ENCODE measurements around the gene GIT2.

GIT2 gene

DNA sequence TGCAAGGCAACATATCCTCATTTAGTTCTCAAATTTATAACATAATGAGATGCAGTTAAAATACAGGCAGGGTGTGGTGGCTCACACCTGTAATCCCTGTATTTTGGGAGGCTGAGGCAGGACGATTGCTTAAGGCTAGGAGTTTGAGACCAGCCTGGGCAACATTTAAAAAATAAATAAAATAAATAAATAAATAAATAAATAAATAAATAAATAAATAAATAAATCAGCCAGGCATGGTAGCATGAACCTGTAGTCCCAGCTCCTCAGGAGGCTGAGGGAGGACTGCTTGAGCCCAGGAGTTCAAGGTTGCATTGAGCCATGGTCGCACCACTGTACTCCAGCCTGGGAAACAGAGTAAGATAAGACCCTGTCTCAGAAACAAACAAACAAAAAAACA, 56.7 kb downstream of the GIT2 start (continued):
- TF ChIP-seq, protein P1, sequence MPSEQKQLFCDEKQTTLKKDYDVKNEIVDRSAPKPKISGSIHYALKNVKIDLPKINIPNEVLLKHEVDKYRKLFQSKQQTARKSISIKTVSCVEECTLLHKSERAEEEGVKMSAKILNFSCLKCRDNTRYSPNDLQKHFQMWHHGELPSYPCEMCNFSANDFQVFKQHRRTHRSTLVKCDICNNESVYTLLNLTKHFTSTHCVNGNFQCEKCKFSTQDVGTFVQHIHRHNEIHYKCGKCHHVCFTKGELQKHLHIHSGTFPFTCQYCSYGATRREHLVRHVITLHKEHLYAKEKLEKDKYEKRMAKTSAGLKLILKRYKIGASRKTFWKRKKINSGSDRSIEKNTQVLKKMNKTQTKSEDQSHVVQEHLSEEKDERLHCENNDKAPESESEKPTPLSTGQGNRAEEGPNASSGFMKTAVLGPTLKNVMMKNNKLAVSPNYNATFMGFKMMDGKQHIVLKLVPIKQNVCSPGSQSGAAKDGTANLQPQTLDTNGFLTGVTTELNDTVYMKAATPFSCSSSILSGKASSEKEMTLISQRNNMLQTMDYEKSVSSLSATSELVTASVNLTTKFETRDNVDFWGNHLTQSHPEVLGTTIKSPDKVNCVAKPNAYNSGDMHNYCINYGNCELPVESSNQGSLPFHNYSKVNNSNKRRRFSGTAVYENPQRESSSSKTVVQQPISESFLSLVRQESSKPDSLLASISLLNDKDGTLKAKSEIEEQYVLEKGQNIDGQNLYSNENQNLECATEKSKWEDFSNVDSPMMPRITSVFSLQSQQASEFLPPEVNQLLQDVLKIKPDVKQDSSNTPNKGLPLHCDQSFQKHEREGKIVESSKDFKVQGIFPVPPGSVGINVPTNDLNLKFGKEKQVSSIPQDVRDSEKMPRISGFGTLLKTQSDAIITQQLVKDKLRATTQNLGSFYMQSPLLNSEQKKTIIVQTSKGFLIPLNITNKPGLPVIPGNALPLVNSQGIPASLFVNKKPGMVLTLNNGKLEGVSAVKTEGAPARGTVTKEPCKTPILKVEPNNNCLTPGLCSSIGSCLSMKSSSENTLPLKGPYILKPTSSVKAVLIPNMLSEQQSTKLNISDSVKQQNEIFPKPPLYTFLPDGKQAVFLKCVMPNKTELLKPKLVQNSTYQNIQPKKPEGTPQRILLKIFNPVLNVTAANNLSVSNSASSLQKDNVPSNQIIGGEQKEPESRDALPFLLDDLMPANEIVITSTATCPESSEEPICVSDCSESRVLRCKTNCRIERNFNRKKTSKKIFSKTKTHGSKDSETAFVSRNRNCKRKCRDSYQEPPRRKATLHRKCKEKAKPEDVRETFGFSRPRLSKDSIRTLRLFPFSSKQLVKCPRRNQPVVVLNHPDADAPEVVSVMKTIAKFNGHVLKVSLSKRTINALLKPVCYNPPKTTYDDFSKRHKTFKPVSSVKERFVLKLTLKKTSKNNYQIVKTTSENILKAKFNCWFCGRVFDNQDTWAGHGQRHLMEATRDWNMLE (tag by site-specific recombination; conservative IDR thresholded peaks at IDR 0.05; ENCODE audit: low read depth) = peak; percentile 97
- no peak; the same call in 1 of the 2 replicates for TF ChIP-seq TSHZ1 (tag by site-specific recombination; IDR thresholded peaks at IDR 0.05; ENCODE audit: borderline replicate concordance)
- TF ChIP-seq ZNF114 (tag by site-specific recombination; IDR thresholded peaks at IDR 0.05) = no peak
- no peak for TF ChIP-seq KLF16 (tag by site-specific recombination; IDR thresholded peaks at IDR 0.05)
- TF ChIP-seq SCRT1 (tag by site-specific recombination; IDR thresholded peaks at IDR 0.05; ENCODE audit: borderline replicate concordance) = no peak
- TF ChIP-seq ZNF223 (tag by site-specific recombination; IDR thresholded peaks at IDR 0.05) = peak; percentile 31; the same call in 1 of the 2 replicates
- TF ChIP-seq WT1 (tag by site-specific recombination; IDR thresholded peaks at IDR 0.05) = 0 out of 2 replicates have a peak, but pooled peaks have one; percentile 14
- TF ChIP-seq ZNF510 (tag by site-specific recombination; IDR thresholded peaks at IDR 0.05; ENCODE audit: insufficient replicate concordance) = peak; percentile 91
- TF ChIP-seq INSM2 (tag by site-specific recombination; IDR thresholded peaks at IDR 0.05) = no peak
- TF ChIP-seq HOXC10 (CRISPR knock-in tag; IDR thresholded peaks at IDR 0.05) = no peak
- peak; percentile 68 for TF ChIP-seq ZNF529 (tag by site-specific recombination; IDR thresholded peaks at IDR 0.05; ENCODE audit: insufficient replicate concordance)
- TF ChIP-seq ZXDB (tag by site-specific recombination; IDR thresholded peaks at IDR 0.05) = peak; percentile 84
- no peak for TF ChIP-seq ZNF621 (tag by site-specific recombination; IDR thresholded peaks at IDR 0.05)
- TF ChIP-seq ZBTB48 (tag by site-specific recombination; IDR thresholded peaks at IDR 0.05) = no peak
- TF ChIP-seq MEIS1 (CRISPR knock-in tag; IDR thresholded peaks at IDR 0.05; ENCODE audit: borderline replicate concordance) = no peak
- TF ChIP-seq ZNF366 (tag by site-specific recombination; conservative IDR thresholded peaks at IDR 0.05) = no peak
- 0 out of 2 replicates have a peak, but pooled peaks have one; percentile 25 for TF ChIP-seq ZBTB1 (tag by site-specific recombination; IDR thresholded peaks at IDR 0.05)
- TF ChIP-seq ZNF19 (tag by site-specific recombination; IDR thresholded peaks at IDR 0.05; ENCODE audit: low read depth) = 0 out of 2 replicates have a peak, but pooled peaks have one; percentile 24
- no peak for TF ChIP-seq ZNF302 (tag by site-specific recombination; IDR thresholded peaks at IDR 0.05; ENCODE audit: low read depth)
- TF ChIP-seq ZNF843 (tag by site-specific recombination; IDR thresholded peaks at IDR 0.05) = no peak
- TF ChIP-seq SP3 (tag by site-specific recombination; IDR thresholded peaks at IDR 0.05) = peak; percentile 35; the same call in 1 of the 2 replicates
- peak; percentile 69; the same call in 1 of the 2 replicates for TF ChIP-seq ZNF560 (tag by site-specific recombination; IDR thresholded peaks at IDR 0.05; ENCODE audit: borderline replicate concordance)
- peak; percentile 64; the same call in 1 of the 2 replicates for TF ChIP-seq ZFP37 (tag by site-specific recombination; IDR thresholded peaks at IDR 0.05)
- TF ChIP-seq, protein P2, sequence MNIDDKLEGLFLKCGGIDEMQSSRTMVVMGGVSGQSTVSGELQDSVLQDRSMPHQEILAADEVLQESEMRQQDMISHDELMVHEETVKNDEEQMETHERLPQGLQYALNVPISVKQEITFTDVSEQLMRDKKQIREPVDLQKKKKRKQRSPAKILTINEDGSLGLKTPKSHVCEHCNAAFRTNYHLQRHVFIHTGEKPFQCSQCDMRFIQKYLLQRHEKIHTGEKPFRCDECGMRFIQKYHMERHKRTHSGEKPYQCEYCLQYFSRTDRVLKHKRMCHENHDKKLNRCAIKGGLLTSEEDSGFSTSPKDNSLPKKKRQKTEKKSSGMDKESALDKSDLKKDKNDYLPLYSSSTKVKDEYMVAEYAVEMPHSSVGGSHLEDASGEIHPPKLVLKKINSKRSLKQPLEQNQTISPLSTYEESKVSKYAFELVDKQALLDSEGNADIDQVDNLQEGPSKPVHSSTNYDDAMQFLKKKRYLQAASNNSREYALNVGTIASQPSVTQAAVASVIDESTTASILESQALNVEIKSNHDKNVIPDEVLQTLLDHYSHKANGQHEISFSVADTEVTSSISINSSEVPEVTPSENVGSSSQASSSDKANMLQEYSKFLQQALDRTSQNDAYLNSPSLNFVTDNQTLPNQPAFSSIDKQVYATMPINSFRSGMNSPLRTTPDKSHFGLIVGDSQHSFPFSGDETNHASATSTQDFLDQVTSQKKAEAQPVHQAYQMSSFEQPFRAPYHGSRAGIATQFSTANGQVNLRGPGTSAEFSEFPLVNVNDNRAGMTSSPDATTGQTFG (tag by site-specific recombination; IDR thresholded peaks at IDR 0.05; ENCODE audit: borderline replicate concordance) = no peak
- TF ChIP-seq ZNF23 (tag by site-specific recombination; IDR thresholded peaks at IDR 0.05; ENCODE audit: borderline replicate concordance) = peak; percentile 33; the same call in 1 of the 2 replicates
- TF ChIP-seq ZNF558 (tag by site-specific recombination; IDR thresholded peaks at IDR 0.05) = peak; percentile 91
- no peak for TF ChIP-seq ZNF416 (tag by site-specific recombination; IDR thresholded peaks at IDR 0.05)
- no peak for TF ChIP-seq ZNF157 (tag by site-specific recombination; IDR thresholded peaks at IDR 0.05)
- no peak for TF ChIP-seq ZNF202 (tag by site-specific recombination; IDR thresholded peaks at IDR 0.05; ENCODE audit: borderline replicate concordance)
